Fibroblast of gingiva (primary cell): ENCODE measurements around the gene ZSWIM4.
"Not testable (repeated sequence)": the region's sequence is repeated elsewhere in the genome, so short reads cannot be mapped to it uniquely, and the experiment has no call there.

Experiments
- DNase-seq: peaks from one replicate; pipeline ENCODE4 v3.0.0-alpha.2; 2011; ENCODE audit warnings: low read depth

The ZSWIM4 gene

GRCh38 chr19:13850910-13851733 is 55.9 kb downstream of the ZSWIM4 start:
- peak; percentile 90 for DNase-seq

DNA sequence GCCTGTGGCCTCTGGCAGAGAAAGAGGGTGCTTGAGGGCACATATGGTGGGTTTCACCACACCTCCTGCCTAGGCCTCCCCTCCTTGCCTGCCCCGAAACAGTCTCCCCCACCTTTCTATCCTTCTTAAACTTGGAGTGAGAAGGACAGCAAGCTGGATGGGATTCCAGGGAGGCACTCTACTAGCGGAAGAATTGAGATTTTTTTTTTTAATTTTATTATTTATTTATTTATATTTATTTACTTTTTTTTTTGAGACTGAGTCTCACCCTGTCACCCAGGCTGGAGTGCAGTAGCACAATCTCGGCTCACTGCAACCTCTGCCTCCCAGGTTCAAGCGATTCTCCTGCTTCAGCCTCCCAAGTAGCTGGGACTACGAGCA is 56.5 kb downstream of the ZSWIM4 start:
- DNase-seq, result not testable (repeated sequence)

- DNase-seq, result not testable (repeated sequence)
These were observed 57.0 kb downstream of the ZSWIM4 start for GRCh38 chr19:13852171-13852707.

DNA sequence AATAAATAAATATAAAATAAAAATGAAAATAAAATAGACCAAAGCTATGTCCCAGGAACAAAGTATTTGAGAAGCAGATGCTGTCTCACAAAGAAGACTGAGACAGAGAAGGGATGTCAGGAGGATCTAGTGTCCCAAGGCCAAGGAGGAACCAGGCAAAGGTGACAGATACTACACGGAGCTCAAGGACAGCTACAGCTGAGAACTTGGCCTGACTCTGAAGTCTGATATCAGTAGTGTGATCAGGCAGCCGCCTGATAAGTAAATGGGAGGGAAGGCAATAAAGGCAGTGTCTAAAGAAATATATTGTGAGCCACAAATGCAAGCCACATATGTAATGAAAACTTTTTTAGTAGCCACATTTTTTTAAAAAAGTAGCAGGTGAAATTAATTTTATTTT is 61.3 kb downstream of the ZSWIM4 start:
- no peak for DNase-seq

DNA sequence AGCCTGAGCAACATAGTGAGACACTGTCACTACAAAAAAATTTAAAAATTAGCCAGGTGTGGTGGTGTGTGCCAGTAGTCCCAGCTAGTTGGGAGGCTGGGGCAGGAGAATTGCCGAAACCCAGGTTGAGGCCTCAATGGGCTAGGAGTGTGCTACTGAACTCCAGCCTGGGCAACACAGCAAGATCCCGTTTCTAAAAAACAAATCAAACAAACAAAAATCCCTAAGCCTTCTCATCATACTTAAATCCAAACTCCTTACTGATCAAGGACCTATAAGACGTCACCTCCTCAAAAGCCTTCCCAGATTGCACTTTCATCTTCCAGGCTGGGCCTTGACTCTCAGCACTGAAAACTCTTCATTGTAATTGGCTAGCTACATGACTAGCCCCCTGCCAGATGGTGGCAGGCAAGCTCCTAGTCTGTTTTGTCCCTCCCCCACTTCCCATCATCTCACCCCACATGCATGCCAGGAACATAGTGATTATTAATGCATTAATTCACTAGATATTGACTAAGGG is 64.2 kb downstream of the ZSWIM4 start:
- DNase-seq, result no peak

DNA sequence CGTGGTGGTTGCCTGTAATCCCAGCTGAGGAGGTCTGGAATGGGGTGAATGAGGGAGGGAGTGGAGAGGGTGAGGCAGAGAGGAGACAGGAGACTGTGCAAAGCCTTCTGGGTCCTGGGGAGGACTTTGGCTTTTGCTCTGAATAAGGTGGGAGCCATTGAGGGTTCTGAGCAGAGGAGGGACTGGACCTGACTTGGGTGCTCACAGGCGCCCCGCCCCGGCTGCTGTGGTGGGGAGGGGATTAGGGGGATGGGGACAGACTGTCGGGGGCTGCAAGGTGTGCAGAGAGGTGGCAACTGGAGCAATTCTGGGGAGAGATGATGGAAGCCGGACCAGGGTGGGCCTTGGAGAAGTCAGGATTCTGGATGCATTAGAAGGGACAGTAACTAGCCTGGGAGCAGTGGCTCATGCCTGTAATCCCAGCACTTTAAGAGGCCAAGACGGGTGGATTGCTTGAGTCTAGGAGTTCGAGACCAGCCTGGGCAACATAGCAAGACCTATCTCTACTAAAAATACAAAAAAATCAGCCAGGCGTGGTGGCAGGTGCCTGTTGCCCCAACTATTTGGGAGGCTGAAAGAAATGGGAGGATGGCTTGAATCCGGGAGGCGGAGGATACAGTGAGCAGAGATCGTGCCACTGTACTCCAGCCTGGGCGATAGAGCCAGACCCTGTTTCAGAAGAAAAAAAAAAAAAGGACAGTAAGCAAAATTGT is 65.6 kb downstream of the ZSWIM4 start:
- no peak for DNase-seq

- DNase-seq, result no peak
These were observed 66.1 kb downstream of the ZSWIM4 start for GRCh38 chr19:13861392-13861713.

DNA sequence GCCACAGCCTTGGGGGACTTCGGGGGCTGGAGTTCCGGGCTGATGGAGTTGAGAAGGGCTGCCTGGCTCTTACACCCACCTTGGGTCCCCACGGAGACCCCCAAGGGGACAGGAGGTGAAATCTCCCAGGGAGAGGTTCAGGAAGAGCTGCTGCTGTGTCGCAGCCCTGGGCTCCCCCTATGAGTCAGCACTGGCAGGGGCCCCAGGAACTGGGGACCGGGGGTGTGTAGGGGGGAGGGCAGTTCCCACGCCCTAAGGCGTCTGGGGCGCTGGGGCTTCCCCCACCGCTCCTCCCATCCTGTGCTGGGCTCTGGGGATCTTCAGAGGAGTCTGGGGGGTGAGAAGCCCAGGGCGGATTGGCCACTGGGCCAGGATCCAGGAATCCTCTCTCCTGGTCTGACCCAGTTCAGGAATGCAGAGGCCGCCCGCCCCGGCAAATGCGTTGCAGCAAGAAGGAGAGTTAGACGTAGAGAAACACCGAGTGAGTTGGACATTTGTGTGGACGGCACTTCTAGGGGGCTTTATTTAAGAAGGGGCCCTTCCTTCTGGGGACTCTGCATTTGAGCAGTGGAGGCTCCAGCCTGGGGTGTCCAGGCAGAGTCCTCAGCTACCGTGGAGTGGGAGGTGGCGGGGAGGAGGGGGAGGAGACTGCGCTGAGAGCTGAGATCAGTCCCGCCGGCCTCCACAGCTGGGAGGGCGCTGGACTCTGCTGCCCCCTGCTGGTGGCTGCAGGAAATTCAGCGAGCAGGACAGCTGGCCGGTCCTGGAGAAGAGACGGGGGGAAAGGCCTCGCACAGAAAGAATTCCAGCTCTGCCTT is 66.7 kb downstream of the ZSWIM4 start:
- peak; percentile 88 for DNase-seq

DNA sequence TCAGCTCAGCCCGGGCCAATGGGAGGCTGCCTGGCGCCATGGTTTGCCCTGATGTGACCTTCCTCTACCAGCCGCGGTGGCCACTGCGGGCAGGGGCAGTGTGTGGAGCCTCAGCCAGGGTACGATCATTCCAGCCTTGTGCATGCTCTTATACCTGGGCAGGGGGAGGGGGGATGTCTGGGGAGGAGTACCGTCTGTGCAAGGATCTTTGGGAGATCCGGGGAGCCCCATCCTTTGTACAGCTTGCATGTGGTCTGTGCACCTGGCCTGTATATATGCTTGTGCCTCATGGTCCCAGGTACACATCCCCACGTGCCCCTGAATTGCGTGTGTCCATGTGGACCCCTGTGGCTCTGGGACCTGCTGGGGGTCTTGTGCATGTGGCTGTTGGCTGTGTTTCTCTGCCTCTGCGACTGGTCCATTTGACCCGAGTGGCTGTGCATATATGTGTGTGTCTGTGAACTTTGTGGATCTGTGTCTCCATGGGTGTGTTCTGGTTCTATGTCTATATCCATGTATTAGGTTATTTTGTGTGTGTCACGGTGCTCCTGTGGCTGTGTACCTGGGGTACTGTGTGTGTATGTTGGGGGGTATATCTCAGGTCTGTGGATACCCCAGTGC is 68.9 kb downstream of the ZSWIM4 start:
- DNase-seq, result no peak

DNA sequence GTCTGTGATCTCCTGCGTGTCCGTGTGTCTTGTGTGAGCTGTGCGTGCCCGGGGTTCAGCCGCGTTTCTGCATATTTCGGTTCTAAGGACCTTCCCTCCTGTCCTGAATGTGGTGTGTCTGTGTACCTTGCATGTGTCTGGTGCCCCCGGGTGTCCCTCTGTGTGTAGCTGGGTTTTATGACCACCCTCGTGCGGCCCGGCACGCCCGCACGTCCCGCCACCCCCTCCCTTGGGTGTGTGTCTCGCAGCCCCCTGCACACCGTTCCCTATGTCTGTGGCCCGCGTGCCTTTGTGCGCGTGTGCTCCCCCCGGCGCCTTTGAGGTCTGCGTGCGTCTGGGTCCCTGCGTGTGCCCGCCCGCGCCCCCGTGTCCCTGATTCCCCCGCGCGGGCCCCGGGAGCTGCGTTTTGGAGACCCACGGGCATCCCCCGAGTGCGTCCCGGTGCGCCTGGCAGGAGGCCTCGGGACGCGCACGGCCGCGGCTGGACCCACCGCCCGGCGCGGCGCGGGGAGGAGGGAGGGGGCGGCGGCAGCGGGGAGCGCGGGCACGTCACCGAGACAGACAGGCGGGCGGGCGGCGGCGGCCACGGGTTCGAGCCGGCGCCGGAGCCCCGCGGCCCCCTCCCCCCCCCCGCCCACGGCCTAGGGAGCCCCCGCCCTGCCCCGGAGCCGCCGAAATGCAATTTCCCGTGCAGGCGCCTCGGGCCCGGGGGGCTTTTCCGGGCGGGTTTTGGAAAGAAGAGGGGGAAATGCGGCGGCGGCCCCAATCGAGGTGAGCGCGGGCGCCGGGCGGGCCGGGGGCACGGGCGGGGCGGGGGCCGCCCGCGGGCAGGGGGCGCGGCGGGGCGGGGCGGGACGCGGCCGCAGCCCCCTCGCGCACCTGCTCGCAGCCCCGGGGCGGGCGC is 69.7 kb downstream of the ZSWIM4 start:
- no peak for DNase-seq

GRCh38 chr19:13865571-13866462 is 70.6 kb downstream of the ZSWIM4 start:
- no peak for DNase-seq

GRCh38 chr19:13866463-13867046 is 71.3 kb downstream of the ZSWIM4 start:
- DNase-seq, result no peak

DNA sequence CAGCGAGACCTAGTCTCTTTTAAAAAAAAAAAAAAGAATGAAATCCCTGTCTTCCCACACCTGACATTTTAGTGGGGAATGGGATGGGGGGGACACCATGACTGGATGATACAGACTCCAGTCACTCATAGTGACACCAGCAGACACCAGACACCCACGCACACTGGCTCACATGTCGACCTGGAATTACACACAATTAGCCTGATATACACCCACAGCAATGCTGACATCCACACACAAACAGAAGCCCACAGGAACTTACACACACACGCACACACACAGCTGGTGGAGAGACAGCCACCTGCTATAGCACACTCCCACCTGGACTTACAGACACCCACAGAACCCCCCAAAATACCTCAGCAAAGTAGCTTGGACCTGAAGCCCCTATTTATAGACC is 73.4 kb downstream of the ZSWIM4 start:
- DNase-seq, result no peak

DNA sequence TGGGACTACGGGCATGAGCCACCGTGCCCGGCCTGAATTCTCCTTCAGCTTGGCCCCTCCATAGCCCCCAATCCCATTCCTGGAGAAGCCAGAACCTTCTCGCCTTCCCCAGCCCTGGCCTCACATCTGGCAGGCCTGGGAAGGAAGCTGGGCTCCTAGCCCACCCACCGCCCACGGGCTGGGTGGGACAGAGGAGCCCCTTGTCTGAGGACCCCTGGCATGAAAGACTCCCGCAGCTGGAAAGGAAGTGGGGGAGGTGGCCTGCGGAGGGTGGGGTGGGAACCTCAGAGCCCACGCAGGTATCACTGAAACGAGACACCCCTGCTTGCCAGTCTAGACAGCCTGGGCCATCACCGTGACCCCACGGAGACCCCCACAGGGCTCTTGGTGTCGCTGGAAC is 74.0 kb downstream of the ZSWIM4 start:
- DNase-seq, result no peak

- DNase-seq, result no peak
These were observed 75.6 kb downstream of the ZSWIM4 start for GRCh38 chr19:13870873-13871272.

- DNase-seq, result no peak
These were observed 77.1 kb downstream of the ZSWIM4 start for GRCh38 chr19:13872339-13872694.

- DNase-seq, result no peak
These were observed 77.6 kb downstream of the ZSWIM4 start for GRCh38 chr19:13872695-13873389.

DNA sequence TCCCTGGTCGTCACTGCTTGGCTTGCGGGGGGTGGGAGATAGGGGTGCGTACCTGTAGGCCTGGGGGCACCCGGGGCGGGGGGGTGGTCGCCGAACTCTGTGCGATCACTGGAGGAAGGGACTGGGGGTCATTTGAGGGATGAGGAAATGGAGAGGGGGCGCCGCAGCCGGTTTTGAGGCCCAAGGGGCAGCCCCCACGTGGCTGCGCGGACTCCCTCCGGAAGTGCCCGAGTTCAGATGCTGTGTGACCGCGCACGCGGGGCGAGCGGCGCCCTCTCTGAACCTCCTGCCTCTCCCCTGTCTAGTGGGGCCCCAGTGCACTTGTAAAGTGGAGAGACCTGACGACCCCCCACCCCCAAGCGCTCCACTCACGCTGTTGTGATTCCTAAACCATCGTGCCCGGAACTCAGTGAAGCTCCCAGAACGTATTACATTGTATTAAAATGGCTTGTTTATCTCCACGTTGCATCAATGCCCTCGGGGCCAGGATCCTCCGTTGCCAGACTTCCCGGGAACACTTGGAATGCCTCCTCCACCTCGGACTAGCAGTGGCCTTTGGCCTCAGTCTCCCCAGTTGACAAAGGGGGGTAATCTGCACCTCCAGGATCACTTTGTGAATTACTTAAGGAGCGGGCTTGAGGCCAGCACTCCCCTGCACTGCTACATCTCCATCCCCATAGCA is 78.7 kb downstream of the ZSWIM4 start:
- DNase-seq, result no peak
